GM23338 (cell line): ENCODE measurements around the gene ZNF511. TPM values are rescaled to one million over a fixed set of nuclear protein-coding genes. Genes with fewer than 3 reads are reported as not detected.

Source experiments
- ATAC-seq: fragments of 200-7000 bp; cut with Tn5 transposase; 3 replicates; pipeline ENCODE4 v1.9.1; 2020
- DNase-seq: peaks from one replicate; pipeline ENCODE4 v3.0.0-alpha.2; 2015; ENCODE audit warnings: low spot score
- H2AFZ ChIP-seq: fragments of 200-600 bp; sonication (generic); 2 replicates; pipeline ENCODE4 v1.8.0; 2016; ENCODE audit warnings: antibody characterized with exemption, mild to moderate bottlenecking, moderate library complexity
- H3F3A ChIP-seq: fragments of 200-600 bp; sonication (generic); replicated peaks from 2 replicates; pipeline ENCODE4 v1.8.0; 2017; ENCODE audit warnings: antibody characterized with exemption, mixed run types, low read depth
- H3K27ac ChIP-seq: fragments of 200-600 bp; sonication (generic); 2 replicates; pipeline ENCODE4 v1.6.1; 2016; ENCODE audit warnings: low read depth
- H3K27me3 ChIP-seq: fragments of 200-600 bp; sonication (generic); 2 replicates; pipeline ENCODE4 v1.8.0; 2016; ENCODE audit warnings: mild to moderate bottlenecking, mixed run types, moderate library complexity; ENCODE audit not compliant: insufficient read depth
- H3K36me3 ChIP-seq: fragments of 200-600 bp; sonication (generic); 2 replicates; pipeline ENCODE4 v1.8.0; 2016; ENCODE audit warnings: mild to moderate bottlenecking; ENCODE audit not compliant: insufficient read depth
- H3K4me1 ChIP-seq: fragments of 200-600 bp; sonication (generic); 2 replicates; pipeline ENCODE4 v1.8.0; 2016; ENCODE audit warnings: mild to moderate bottlenecking, moderate library complexity; ENCODE audit not compliant: insufficient read depth
- H3K4me2 ChIP-seq: fragments of 200-600 bp; sonication (generic); 2 replicates; pipeline ENCODE4 v1.7.1; 2017; ENCODE audit warnings: mixed run types
- H3K4me3 ChIP-seq: fragments of 200-600 bp; sonication (generic); 2 replicates; pipeline ENCODE4 v1.6.1; 2016; ENCODE audit warnings: mixed run types
- H3K79me2 ChIP-seq: fragments of 200-600 bp; sonication (generic); replicated peaks from 2 replicates; pipeline ENCODE4 v1.8.0; 2017; ENCODE audit warnings: mild to moderate bottlenecking; ENCODE audit not compliant: insufficient read depth
- H3K9me2 ChIP-seq: fragments of 200-600 bp; sonication (generic); 2 replicates; pipeline ENCODE4 v1.8.0; 2017; ENCODE audit not compliant: insufficient read depth
- H4K20me1 ChIP-seq: fragments of 200-600 bp; sonication (generic); replicated peaks from 2 replicates; pipeline ENCODE4 v1.8.0; 2017; ENCODE audit warnings: mild to moderate bottlenecking; ENCODE audit not compliant: insufficient read depth
- H3K27ac Mint-ChIP-seq: 2 replicates; pipeline ENCODE4 v1.8.0; 2020; ENCODE audit warnings: inconsistent platforms, mild to moderate bottlenecking, moderate library complexity, mixed read lengths
- H3K27me3 Mint-ChIP-seq: 3 replicates; pipeline ENCODE4 v1.8.0; 2022; ENCODE audit warnings: low read depth, mild to moderate bottlenecking, moderate library complexity, mixed read lengths, inconsistent platforms; ENCODE audit not compliant: insufficient read depth, poor library complexity
- H3K36me3 Mint-ChIP-seq: 3 replicates; pipeline ENCODE4 v1.8.0; 2021; ENCODE audit warnings: low read depth, mild to moderate bottlenecking, inconsistent platforms, moderate library complexity, mixed read lengths
- H3K4me1 Mint-ChIP-seq: 3 replicates; pipeline ENCODE4 v1.8.0; 2020; ENCODE audit warnings: mild to moderate bottlenecking, inconsistent platforms, mixed read lengths
- H3K4me3 Mint-ChIP-seq: 3 replicates; pipeline ENCODE4 v1.8.0; 2021; ENCODE audit warnings: moderate library complexity, mild to moderate bottlenecking, inconsistent platforms, mixed read lengths
- H3K9me3 Mint-ChIP-seq: 3 replicates; pipeline ENCODE4 v1.8.0; 2020; ENCODE audit warnings: moderate library complexity, mild to moderate bottlenecking, inconsistent platforms, mixed read lengths
- ETS1 ChIP-seq: IDR thresholded peaks from 2 replicates; pipeline ENCODE4 v1.6.1; 2016; ENCODE audit warnings: antibody characterized with exemption
- EZH2 ChIP-seq: fragments of 200-600 bp; sonication (generic); IDR thresholded peaks from one replicate; pipeline ENCODE4 v1.8.0; 2017; ENCODE audit warnings: antibody characterized with exemption, mild to moderate bottlenecking, low read depth; ENCODE audit not compliant: unreplicated experiment
- EZH2phosphoT487 ChIP-seq: fragments of 200-600 bp; sonication (generic); IDR thresholded peaks from one replicate; pipeline ENCODE4 v1.8.1; 2018; ENCODE audit warnings: antibody characterized with exemption; ENCODE audit not compliant: unreplicated experiment
- NANOG ChIP-seq: IDR thresholded peaks from 2 replicates; pipeline ENCODE4 v1.6.1; 2016; ENCODE audit warnings: antibody characterized with exemption, borderline replicate concordance
- POLR2AphosphoS5 ChIP-seq: IDR thresholded peaks from 2 replicates; pipeline ENCODE4 v1.6.1; 2016; ENCODE audit warnings: antibody characterized with exemption, low read depth
- ZNF331 ChIP-seq: fragments of 250-450 bp; sonication (Bioruptor Pico); IDR thresholded peaks from 2 replicates; pipeline ENCODE4 v1.5.0; 2020; ENCODE audit warnings: low read depth, mild to moderate bottlenecking, moderate library complexity
- polyA plus RNA-seq: library from polyadenylated mRNA; unstranded; fragments of >200 nt; fragmentation: Nextera tagmentation; extraction: Ambion mirVana; gene quantifications from 2 replicates; pipeline ENCODE4 v1.2.1, GENCODE V29; 2016
- total RNA-seq: library from RNA; depleted of rRNA; stranded (reverse); fragments of >200 nt; shearing (Covaris generic); gene quantifications from 2 replicates; pipeline ENCODE4 v1.2.3, GENCODE V29; 2014

The ZNF511 gene
- total and polyA plus RNA-seq, 2 experiments from 2014 or later = 41.3 to 104 TPM

- TF ChIP-seq EZH2 = no peak
Measured at GRCh38 chr10:133349577-133350011, 40.9 kb downstream of the ZNF511 start (continued).

GRCh38 chr10:133350283-133350949, 41.7 kb downstream of the ZNF511 start:
- Histone ChIP-seq H4K20me1 (no peaks in the 10 kb centered on the region; the same call in 1 of the 2 replicates), H3F3A (0 out of 2 replicates have a peak, but pooled peaks cover 3% of the 10 kb centered on the region), H3K79me2 (no peaks in the 10 kb centered on the region), H2AFZ (no peak overlapping the region), H3K27me3 (no peaks in the 10 kb centered on the region), H3K4me3 (no peak overlapping the region), H3K4me2 (no peak overlapping the region), H3K36me3 (no peaks in the 10 kb centered on the region), H3K27ac (no peak overlapping the region), H3K4me1 (no peaks in the 10 kb centered on the region; the same call in 1 of the 2 replicates), H3K9me2 (no peaks in the 10 kb centered on the region)
- Mint-ChIP-seq H3K4me1 (peaks cover 2% of the 10 kb centered on the region; the same call in 2 of the 3 replicates), H3K36me3 (no peaks in the 10 kb centered on the region), H3K9me3 (no peaks in the 10 kb centered on the region), H3K4me3 (no peak overlapping the region), H3K27me3 (peaks cover 23% of the 10 kb centered on the region), H3K27ac (no peak overlapping the region)
- no peak for DNase-seq
- ATAC-seq = no peak
- no peak for TF ChIP-seq NANOG

GRCh38 chr10:133350950-133351329, 42.2 kb downstream of the ZNF511 start:
- Mint-ChIP-seq H3K27me3 (peaks cover 18% of the 10 kb centered on the region), H3K36me3 (no peaks in the 10 kb centered on the region), H3K4me1 (peaks cover 2% of the 10 kb centered on the region; the same call in 2 of the 3 replicates), H3K4me3 (no peak overlapping the region), H3K9me3 (no peaks in the 10 kb centered on the region), H3K27ac (no peak overlapping the region)
- Histone ChIP-seq H3K4me2 (no peak overlapping the region), H3F3A (0 out of 2 replicates have a peak, but pooled peaks cover 3% of the 10 kb centered on the region), H3K9me2 (no peaks in the 10 kb centered on the region), H3K27me3 (no peaks in the 10 kb centered on the region), H3K4me1 (no peaks in the 10 kb centered on the region; the same call in 1 of the 2 replicates), H3K36me3 (no peaks in the 10 kb centered on the region), H3K27ac (no peak overlapping the region), H3K79me2 (no peaks in the 10 kb centered on the region), H3K4me3 (no peak overlapping the region), H2AFZ (no peak overlapping the region), H4K20me1 (no peaks in the 10 kb centered on the region; the same call in 1 of the 2 replicates)
- ATAC-seq (no peak), DNase-seq (no peak)
- no peak for TF ChIP-seq EZH2
- TF ChIP-seq ZNF331 (CRISPR knock-in tag) = no peak
- TF ChIP-seq ETS1 = no peak
- TF ChIP-seq POLR2AphosphoS5 = 0 out of 2 replicates have a peak, but pooled peaks have one; percentile 6
- no peak for TF ChIP-seq EZH2phosphoT487
